Measurements from ENCODE around the gene XKR7. TPM values are rescaled to one million over a fixed set of nuclear protein-coding genes. Genes with fewer than 3 reads are reported as not detected.

Gene XKR7
- total and polyA plus RNA-seq, 10 of the 15 experiments (the other 5 are each of a cell fraction or from before 2014, with no cell fraction given) = not detected

GRCh38 chr20:31939661-31940060 lies 28.3 kb upstream of the XKR7 start:
- no peak overlapping the region for H3K27ac ChIP-seq (ENCODE audit: control insufficient read depth, insufficient read depth)
- H2AFZ ChIP-seq (ENCODE audit: control insufficient read depth, low read depth, low read length) = no peak overlapping the region
- H4K20me1 ChIP-seq (ENCODE audit: control insufficient read depth, insufficient read depth) = no peaks in the 10 kb centered on the region
- ATAC-seq (no peak), FAIRE-seq (no peak), DNase-seq (ENCODE audit: low read depth, low spot score) (no peak)
- peaks cover 0 to 4% of the 10 kb centered on the region in 2 experiments; a peak in 2 of 4 replicates for H3K36me3 ChIP-seq (ENCODE audit: control insufficient read depth in 2 of 2, insufficient read depth in 2 of 2, low read length in 1 of 2)
- no peak overlapping the region for H3K4me3 ChIP-seq
- ChIA-PET RAD21 (ENCODE audit: unreplicated experiment) (no interaction called here), SMC1A (ENCODE audit: uncharacterized antibody, unreplicated experiment) (interaction anchor here (0.8 to 1.6 kb wide), 3 partner anchors 11 to 53 kb away, joined by 3 to 4 read pairs (median 4); no protein-coding TSS in a partner anchor), CTCF (no interaction called here), POLR2A (interaction anchor here (1.7 kb wide), 1 partner anchor 49 kb away, joined by 3 read pairs; no protein-coding TSS in a partner anchor)
- TF ChIP-seq ZNF592 (IDR thresholded peaks at IDR 0.05) = no peak
- in situ Hi-C loops (cut with MboI) = no loop called here
- WGBS (ENCODE audit: insufficient coverage, insufficient replicate concordance, low lambda C conversion rate, missing lambda C conversion rate) = 68% methylated on average over 2 of the region's 2 CpGs
- no peaks in the 10 kb centered on the region for H3K4me1 ChIP-seq (ENCODE audit: control insufficient read depth, insufficient read depth, low read length)
- no peaks in the 10 kb centered on the region for H3K9me3 ChIP-seq (replicated peaks; ENCODE audit: control insufficient read depth, insufficient read depth, low read length)
- BruUV-seq (replicated peaks) = no TSS peak
- H3K79me2 ChIP-seq (ENCODE audit: control insufficient read depth, insufficient read depth, low read length) = no peaks in the 10 kb centered on the region
- H3K27me3 ChIP-seq (replicated peaks in 1 of 2; ENCODE audit: control insufficient read depth in 2 of 2, insufficient read depth in 2 of 2, low read length in 1 of 2) = no peaks in the 10 kb centered on the region
- H3K9ac ChIP-seq (ENCODE audit: control insufficient read depth, insufficient read depth, low read length) = no peak overlapping the region
- intact Hi-C loops (cut with micrococcal nuclease; ENCODE audit: unreplicated experiment) = no loop called here
- no peak overlapping the region for H3K4me2 ChIP-seq (ENCODE audit: control insufficient read depth, insufficient read depth)

- Histone ChIP-seq H4K20me1 (ENCODE audit: control insufficient read depth, insufficient read depth) (0 out of 2 replicates have a peak, but pooled peaks cover 2% of the 10 kb centered on the region), H3K79me2 (ENCODE audit: control insufficient read depth, insufficient read depth, low read length) (no peaks in the 10 kb centered on the region; the same call in 1 of the 2 replicates), H3K27ac (ENCODE audit: control insufficient read depth, insufficient read depth) (no peak overlapping the region), H3K4me3 (no peak overlapping the region), H3K36me3 (ENCODE audit: control insufficient read depth in 2 of 2, insufficient read depth in 2 of 2, low read length in 1 of 2) (peaks cover 26 to 28% of the 10 kb centered on the region in 2 experiments), H3K27me3 (replicated peaks in 1 of 2; ENCODE audit: control insufficient read depth in 2 of 2, insufficient read depth in 2 of 2, low read length in 1 of 2) (no peaks in the 10 kb centered on the region), H3K9me3 (replicated peaks; ENCODE audit: control insufficient read depth, insufficient read depth, low read length) (peaks cover 1% of the 10 kb centered on the region; the same call in 1 of the 3 replicates), H3K9ac (ENCODE audit: control insufficient read depth, insufficient read depth, low read length) (no peak overlapping the region), H3K4me2 (ENCODE audit: control insufficient read depth, insufficient read depth) (no peak overlapping the region), H2AFZ (ENCODE audit: control insufficient read depth, low read depth, low read length) (no peak overlapping the region), H3K4me1 (ENCODE audit: control insufficient read depth, insufficient read depth, low read length) (no peaks in the 10 kb centered on the region)
- in situ Hi-C loops (cut with MboI) (no loop called here), intact Hi-C loops (cut with micrococcal nuclease; ENCODE audit: unreplicated experiment) (no loop called here)
- TF ChIP-seq PRDM15 (CRISPR knock-in tag; IDR thresholded peaks at IDR 0.05) (no peak), RFX5 (IDR thresholded peaks at IDR 0.05; ENCODE audit: low read depth, low read length) (no peak), PAX5 (IDR thresholded peaks at IDR 0.05; ENCODE audit: borderline replicate concordance, low read depth, low read length) (no peak), SMAD1 (IDR thresholded peaks at IDR 0.05; ENCODE audit: low read depth, partially characterized antibody) (no peak), STAT3 (IDR thresholded peaks at IDR 0.05; ENCODE audit: low read depth, low read length) (no peak), HCFC1 (IDR thresholded peaks at IDR 0.05; ENCODE audit: low read length) (no peak), FOS (IDR thresholded peaks at IDR 0.05; ENCODE audit: borderline replicate concordance, extremely low read depth, insufficient read length) (no peak)
- no peak for DNase-seq (ENCODE audit: low read depth, low spot score)
- ChIA-PET POLR2A (no interaction called here), CTCF (interaction anchor here (1.3 to 3.1 kb wide), 2 partner anchors 9 to 90 kb away, joined by 3 to 12 read pairs; partner anchors contain the start of gene PDRG1), RAD21 (ENCODE audit: unreplicated experiment) (interaction anchor here (0.6 to 3.0 kb wide), 2 partner anchors 8 to 205 kb away, joined by 3 to 10 read pairs; partner anchors contain the start of gene PDRG1), SMC1A (ENCODE audit: uncharacterized antibody, unreplicated experiment) (interaction anchor here (1.1 kb wide), 1 partner anchor 10 kb away, joined by 3 read pairs; no protein-coding TSS in a partner anchor)
- BruUV-seq (replicated peaks) = no TSS peak
- ATAC-seq = no peak
- WGBS (ENCODE audit: insufficient coverage, insufficient replicate concordance, low lambda C conversion rate, missing lambda C conversion rate) = 92% methylated on average over 2 of the region's 2 CpGs
- FAIRE-seq = no peak
These were observed 24.9 kb upstream of the XKR7 start for GRCh38 chr20:31943052-31943471.

Data from GM12878 (cell line).